Hematopoietic multipotent progenitor cell treated with erythropoietin and hydrocortisone succinate and interleukin-3 and kit ligand, for 4 days (in vitro differentiated cells): ENCODE results near the gene ZNF638.

ENCODE experiments used
- DNase-seq: peaks from one replicate; pipeline ENCODE4 v3.0.0-alpha.2; 2015

ZNF638 gene

GRCh38 chr2:71456617-71457016 is 125.0 kb downstream of the ZNF638 start:
- DNase-seq: no peak

GRCh38 chr2:71457123-71457915 is 125.7 kb downstream of the ZNF638 start:
- DNase-seq: no peak

DNA sequence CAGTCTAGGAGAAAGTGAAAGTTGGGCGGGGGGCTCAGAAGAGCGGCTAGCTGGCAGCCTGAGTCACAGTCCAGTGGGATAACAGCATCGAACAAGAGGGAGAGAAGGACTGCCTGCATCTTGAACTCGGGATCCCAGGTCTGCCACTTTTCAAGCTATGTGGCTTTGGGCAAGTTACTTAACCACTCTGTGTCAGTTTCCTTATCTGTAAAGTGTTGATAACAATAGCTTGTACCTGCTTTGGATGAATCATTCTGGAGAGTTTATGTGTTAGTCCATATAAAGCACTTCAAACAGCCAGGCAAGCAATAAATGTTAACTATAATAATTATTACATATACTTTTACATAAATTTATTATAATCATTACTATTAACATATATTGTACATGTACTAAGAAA is 126.3 kb downstream of the ZNF638 start:
- DNase-seq: no peak

- DNase-seq: no peak
These were observed 127.0 kb downstream of the ZNF638 start for GRCh38 chr2:71458413-71459083.

DNA sequence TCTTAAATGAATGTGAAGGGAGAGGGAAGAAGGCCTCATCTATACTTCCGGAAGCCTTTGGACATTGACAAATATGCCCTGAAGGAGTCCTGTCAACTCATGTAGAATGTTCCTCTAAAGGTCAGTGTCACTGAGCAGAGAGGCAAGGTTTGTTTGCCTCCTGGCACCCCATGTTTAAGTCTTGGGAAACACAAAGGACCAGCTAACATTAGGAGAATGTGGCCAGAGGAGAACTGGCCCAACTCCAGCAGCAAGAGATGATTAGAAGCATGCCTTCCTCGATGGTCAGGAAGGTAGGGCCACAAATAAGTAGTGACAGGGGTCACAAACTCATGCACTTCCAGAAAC is 127.5 kb downstream of the ZNF638 start:
- DNase-seq: no peak

DNA sequence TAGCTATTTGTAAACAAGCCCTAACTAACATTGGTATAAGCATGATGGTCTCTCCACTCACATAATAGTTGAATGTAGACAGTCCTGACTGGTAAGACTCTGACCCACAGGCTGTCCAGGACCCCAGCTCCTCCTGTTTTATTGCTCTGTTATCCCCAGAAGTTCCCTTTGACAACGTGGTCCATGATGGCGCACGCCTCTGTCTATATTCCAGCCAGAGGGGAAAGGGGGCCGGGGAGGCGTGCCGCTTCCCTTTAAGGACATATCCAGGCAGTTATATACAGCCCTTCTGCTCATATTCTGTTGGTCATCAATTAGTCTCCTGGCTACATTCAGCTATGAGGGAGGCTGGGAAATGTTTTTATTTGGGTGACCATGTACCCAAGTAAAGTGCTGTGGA is 128.5 kb downstream of the ZNF638 start:
- DNase-seq: no peak

DNA sequence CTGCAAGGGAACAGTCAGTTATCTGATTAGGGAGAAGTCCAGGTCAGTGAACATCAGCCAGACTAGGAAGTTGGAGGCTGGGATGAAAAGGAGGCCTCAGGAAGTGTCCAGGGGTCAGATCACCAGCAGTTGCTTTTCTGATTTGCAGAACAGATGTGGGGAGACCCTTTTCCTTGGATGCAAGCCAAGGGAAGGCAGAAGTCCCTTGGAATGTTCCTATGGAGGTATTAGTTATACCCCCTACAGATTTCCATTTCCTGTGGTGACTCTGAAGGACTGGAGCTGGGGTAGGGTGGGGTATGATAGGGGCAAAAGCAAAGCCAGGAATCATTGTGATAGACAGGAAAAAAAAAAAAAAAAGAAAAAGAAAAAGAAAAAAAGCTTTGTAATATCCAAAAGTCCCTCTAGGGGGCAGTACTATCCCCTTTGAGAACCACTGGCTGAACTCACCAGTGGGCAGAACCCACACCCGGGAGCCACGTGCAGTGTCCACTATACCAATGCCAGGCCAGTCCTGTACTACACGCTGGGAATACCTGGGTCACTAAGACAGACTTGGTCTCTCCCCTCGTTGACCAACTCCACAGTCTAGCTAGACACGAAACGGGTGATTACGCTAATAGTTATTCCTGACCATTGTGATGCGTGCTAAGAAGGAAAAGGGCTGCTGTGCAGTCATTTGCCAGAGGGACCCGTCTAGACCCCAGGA is 129.2 kb downstream of the ZNF638 start:
- peak; percentile 55 for DNase-seq

GRCh38 chr2:71461304-71461671 is 129.7 kb downstream of the ZNF638 start:
- DNase-seq: no peak

DNA sequence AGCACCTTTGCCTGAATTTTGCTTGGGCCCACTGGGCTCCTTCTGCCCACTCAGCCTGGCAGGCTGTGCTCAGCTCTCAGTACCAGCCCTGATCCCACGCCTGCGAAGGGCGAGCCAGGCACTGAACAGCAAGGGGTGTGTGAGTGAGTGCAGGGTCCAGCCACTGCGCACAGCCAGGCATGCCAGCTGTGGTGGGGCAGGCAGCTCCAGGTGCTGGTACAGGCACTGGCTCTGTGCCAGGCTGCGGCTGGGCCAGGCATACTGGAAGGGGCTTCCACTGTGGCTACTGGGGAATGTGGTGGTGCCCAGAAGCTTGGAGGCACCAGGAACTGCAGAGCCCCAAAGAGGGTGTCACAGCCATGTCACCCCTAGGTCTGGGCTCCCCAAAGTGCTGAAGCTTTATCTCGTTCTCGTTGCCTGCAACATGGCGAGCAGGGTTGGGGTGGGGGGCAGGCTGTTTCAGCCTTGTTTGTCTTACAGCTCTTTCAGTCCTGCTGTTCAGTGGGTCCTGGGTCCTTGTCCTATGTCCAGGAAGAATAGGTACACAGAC is 130.5 kb downstream of the ZNF638 start:
- no peak for DNase-seq

DNA sequence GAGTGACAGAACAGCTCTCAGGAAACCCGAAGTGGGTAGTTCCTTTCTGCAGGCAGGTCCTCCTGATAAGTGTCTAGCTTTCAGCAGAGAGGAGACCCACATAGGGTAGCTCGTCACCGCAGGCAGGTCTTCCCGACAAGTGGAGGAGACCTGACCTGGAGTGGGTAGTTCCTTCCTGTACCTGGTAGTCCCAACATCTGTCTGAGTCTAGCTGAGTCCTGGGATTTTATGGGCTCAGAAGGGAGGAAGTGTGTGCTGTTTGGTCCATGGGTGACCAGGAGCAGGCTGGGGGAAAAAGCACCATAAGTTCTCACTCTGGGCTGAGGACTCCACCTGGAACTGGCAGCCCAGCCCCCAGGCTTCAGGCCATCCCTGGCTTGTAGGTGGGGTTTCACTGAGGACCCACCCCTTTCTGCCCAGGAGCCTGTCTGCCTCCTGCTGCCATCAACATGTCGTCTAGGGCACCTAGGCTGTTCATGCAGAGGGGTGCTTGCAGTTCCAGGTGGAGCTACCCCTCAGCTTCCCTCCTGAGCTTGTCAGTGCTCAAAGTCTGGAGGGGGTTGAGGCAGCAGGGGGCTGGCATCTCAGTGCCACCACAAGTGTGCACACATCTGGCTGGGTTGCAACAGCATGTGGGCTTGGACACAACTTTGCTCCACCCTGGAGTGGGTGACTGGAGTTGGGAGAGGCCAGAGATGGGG is 131.2 kb downstream of the ZNF638 start:
- no peak for DNase-seq

- DNase-seq: no peak
These were observed 131.7 kb downstream of the ZNF638 start for GRCh38 chr2:71463342-71463654.

DNA sequence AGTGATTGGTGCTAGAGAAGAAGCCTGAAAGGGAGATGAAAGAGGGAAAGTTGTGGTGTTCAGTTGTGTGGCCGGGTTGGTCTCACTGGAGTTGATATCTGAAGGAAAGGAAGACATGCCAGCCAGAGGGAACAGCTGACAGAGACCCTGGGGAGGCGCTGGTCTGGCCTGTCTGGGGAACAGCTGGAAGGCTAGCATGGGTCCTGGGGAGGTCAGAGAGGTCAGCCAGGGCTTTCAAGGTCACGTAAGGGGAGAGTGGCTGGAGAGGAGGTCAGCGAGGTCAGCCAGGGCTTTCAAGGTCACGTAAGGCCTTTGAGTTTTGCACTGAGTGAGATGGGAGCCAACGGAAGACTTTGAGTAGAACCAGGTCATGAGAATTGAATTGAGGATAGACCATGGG is 132.8 kb downstream of the ZNF638 start:
- no peak for DNase-seq

GRCh38 chr2:71465356-71465755 is 133.8 kb downstream of the ZNF638 start:
- no peak for DNase-seq

- no peak for DNase-seq
These were observed 134.3 kb downstream of the ZNF638 start for GRCh38 chr2:71465961-71466300.

DNA sequence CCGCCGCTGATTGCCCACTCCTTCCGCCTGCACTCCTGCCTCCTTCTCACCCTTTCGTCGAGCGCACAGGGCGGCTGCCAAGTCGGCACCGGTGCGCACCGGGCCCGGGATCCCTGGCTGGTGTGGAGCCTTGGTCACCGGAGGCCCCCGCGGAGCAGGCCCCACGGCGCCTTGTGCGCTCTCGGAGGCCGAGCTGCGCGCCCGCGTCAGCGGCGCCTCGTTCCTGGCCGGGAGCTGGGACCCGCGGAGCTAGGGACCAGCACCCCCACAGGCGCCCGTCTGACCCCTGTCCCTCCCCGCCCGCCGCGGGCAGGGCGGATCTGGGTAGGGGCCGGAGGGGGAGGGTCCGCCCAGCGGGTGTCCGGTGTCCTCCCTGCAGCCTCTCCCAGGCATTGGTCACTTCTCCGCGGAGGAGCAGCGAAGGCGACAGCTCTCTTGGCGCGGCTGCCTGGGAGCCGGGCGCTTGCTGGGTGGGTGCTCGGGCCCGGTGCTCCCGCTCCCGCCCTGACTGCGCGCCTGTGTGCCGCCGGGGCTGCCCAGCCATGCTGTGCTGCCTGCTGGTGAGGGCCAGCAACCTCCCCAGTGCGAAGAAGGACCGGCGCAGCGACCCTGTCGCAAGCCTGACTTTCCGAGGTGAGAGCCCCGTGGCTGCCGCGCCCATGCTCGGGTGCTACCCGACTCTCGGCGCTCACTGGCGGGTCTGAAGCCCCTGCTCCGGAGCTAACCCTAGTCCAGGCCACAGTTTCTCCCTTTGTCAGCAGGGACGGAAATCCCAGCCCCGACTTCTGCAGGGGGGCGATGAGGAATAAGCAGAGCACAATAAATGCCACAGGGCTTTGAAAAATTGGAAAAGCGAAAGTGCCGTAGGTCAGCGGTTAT is 135.0 kb downstream of the ZNF638 start:
- DNase-seq: peak; percentile 37

GRCh38 chr2:71467180-71467815 is 135.7 kb downstream of the ZNF638 start:
- DNase-seq: no peak

GRCh38 chr2:71468279-71469015 is 136.9 kb downstream of the ZNF638 start:
- DNase-seq: no peak

DNA sequence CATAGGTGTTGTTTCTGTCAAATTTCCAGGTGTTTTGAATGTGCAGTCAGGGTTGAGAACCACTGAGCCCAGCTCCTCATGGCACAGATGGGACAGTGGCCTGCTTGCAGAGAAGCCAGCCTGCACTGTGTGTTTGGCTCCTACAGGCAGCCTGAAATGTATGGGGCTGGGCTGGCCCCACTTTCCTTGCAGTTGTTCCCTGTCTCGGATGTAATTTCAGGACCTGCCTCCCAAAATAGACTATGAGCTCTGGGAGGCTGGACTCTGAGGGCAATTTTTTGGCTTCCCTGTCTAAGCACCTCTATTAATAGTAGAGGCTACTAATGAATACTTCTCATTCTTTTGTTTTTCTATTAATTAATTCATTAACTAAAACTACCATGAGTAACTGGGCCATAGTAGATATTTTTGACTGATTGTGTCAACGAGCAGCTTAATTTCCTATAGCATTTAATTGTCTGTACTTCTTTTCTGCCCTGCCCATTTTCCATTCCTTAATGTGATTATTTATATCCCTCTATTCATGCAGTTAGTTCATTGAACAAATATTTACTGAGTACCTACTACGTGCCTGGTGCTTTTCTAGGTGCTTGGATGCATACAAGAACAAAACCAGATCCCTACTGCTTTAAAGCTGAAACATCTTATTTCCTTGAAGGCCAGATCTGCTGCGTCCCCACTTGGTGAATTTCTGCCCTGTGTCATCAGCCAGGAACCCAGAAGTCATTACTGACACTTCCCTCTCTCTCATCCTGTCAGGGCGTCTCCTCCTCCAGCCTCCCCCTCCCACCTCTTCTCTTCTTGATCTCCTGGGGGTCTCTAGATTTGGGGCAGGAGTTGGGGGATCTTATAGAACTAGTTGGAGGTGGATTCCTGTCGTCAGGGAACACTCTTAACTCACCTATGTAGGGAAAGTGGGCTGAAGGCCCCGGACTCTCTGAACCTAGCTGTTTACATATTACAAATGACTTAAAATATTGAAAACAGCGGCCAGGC is 138.1 kb downstream of the ZNF638 start:
- no peak for DNase-seq

GRCh38 chr2:71471276-71471675 is 139.7 kb downstream of the ZNF638 start:
- DNase-seq: no peak

- no peak for DNase-seq
These were observed 140.4 kb downstream of the ZNF638 start for GRCh38 chr2:71472019-71472418.
